Mammary epithelial cell (primary cell): ENCODE measurements around the gene TCF3.

Experiments
- EZH2 ChIP-seq: IDR thresholded peaks from 2 replicates; pipeline ENCODE4 v1.6.1; 2012; ENCODE audit warnings: low read length, inconsistent platforms, borderline replicate concordance
- TF ChIP-seq, protein P1 (sequence below), 2 donors: IDR thresholded peaks in 1 of 2; conservative IDR thresholded peaks in 1 of 2; 2 replicates each; pipeline ENCODE4 v1.5.1; 2011 to 2012; ENCODE audit warnings: inconsistent platforms in 2 of 2, low read length in 2 of 2, mild to moderate bottlenecking in 2 of 2, control low read depth in 1 of 2, low read depth in 1 of 2; ENCODE audit not compliant: insufficient read depth in 1 of 2; ENCODE audit errors: extremely low read depth in 1 of 2

- TF ChIP-seq, protein P1, sequence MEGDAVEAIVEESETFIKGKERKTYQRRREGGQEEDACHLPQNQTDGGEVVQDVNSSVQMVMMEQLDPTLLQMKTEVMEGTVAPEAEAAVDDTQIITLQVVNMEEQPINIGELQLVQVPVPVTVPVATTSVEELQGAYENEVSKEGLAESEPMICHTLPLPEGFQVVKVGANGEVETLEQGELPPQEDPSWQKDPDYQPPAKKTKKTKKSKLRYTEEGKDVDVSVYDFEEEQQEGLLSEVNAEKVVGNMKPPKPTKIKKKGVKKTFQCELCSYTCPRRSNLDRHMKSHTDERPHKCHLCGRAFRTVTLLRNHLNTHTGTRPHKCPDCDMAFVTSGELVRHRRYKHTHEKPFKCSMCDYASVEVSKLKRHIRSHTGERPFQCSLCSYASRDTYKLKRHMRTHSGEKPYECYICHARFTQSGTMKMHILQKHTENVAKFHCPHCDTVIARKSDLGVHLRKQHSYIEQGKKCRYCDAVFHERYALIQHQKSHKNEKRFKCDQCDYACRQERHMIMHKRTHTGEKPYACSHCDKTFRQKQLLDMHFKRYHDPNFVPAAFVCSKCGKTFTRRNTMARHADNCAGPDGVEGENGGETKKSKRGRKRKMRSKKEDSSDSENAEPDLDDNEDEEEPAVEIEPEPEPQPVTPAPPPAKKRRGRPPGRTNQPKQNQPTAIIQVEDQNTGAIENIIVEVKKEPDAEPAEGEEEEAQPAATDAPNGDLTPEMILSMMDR (conservative IDR thresholded peaks at IDR 0.05 in 1 of 2, IDR thresholded peaks at IDR 0.05 in 1 of 2; ENCODE audit: extremely low read depth in 1 of 2, insufficient read depth in 1 of 2, low read depth in 1 of 2, low read length in 2 of 2) = no peak
- TF ChIP-seq EZH2 = no peak
These were observed 32.6 kb upstream of the TCF3 start for GRCh38 chr19:1685046-1685445.
